Muscle of leg (tissue), 11 donors: ENCODE results near the gene GALNT15. TPM values are rescaled to one million over a fixed set of nuclear protein-coding genes. Genes with fewer than 3 reads are reported as not detected.
A peak's percentile ranks its signal among the peaks of the same experiment; 100 is the strongest.

ENCODE experiments used
- DNase-seq: peaks from one replicate; pipeline ENCODE4 v3.0.0; 2013
- H3K27ac ChIP-seq: one replicate; pipeline ENCODE4 v1.5.1; 2013; ENCODE audit warnings: mild to moderate bottlenecking, low read length, control low read depth
- H3K27me3 ChIP-seq: one replicate; pipeline ENCODE4 v1.6.1; 2013; ENCODE audit warnings: low read length; ENCODE audit not compliant: control insufficient read depth, insufficient read depth
- H3K36me3 ChIP-seq: one replicate; pipeline ENCODE4 v1.6.1; 2013; ENCODE audit warnings: low read length; ENCODE audit not compliant: control insufficient read depth, insufficient read depth
- H3K4me1 ChIP-seq: one replicate; pipeline ENCODE4 v1.6.1; 2013; ENCODE audit warnings: low read length; ENCODE audit not compliant: control insufficient read depth, insufficient read depth
- H3K4me3 ChIP-seq: one replicate; pipeline ENCODE4 v1.5.1; 2013; ENCODE audit warnings: low read length, control low read depth
- H3K9me3 ChIP-seq: replicated peaks from 2 replicates; pipeline ENCODE4 v1.6.1; 2013; ENCODE audit warnings: low read depth, low read length; ENCODE audit not compliant: control insufficient read depth
- WGBS: methylation state at CpG from one replicate; pipeline ENCODE4 v1.1.5; 2013; ENCODE audit warnings: missing lambda C conversion rate; ENCODE audit not compliant: insufficient coverage; 5-methylcytosine and 5-hydroxymethylcytosine counted together
- polyA plus RNA-seq, 8 donors: library from polyadenylated mRNA; unstranded; fragments of 120-200 nt; gene quantifications; one replicate each; pipeline versions ENCODE4 v1.2.1 to v1.2.3, GENCODE V29; 2013; ENCODE audit warnings: inconsistent platforms in 1 of 8, low replicate concordance in 1 of 8; ENCODE audit not compliant: insufficient read length in 8 of 8, insufficient read depth in 1 of 8
- total RNA-seq: library from RNA; stranded (reverse); fragments of 120-200 nt; gene quantifications from one replicate; pipeline ENCODE4 v1.2.4, GENCODE V29; 2013

GALNT15 gene
- total and polyA plus RNA-seq, 9 donors: 0.48 to 2.0 (median 1.0) TPM

GRCh38 chr3:16239780-16240179 lies 65.3 kb downstream of the GALNT15 start:
- H3K4me3 ChIP-seq: no peak overlapping the region
- no peak overlapping the region for H3K27ac ChIP-seq
- H3K4me1 ChIP-seq: peaks cover 5% of the 10 kb centered on the region
- WGBS: no CpG with 5 or more reads among the region's 4 CpGs
- H3K36me3 ChIP-seq: no peaks in the 10 kb centered on the region
- no peaks in the 10 kb centered on the region for H3K27me3 ChIP-seq
- no peaks in the 10 kb centered on the region for H3K9me3 ChIP-seq
- DNase-seq: peak; percentile 31

GRCh38 chr3:16240229-16241023 lies 65.9 kb downstream of the GALNT15 start:
- Histone ChIP-seq H3K27me3 (no peaks in the 10 kb centered on the region), H3K4me1 (peaks cover 5% of the 10 kb centered on the region), H3K9me3 (no peaks in the 10 kb centered on the region), H3K36me3 (no peaks in the 10 kb centered on the region), H3K4me3 (no peak overlapping the region), H3K27ac (no peak overlapping the region)
- WGBS: 90% methylated on average over 4 of the region's 6 CpGs
- DNase-seq: peak; percentile 24

GRCh38 chr3:16241225-16241624 lies 66.7 kb downstream of the GALNT15 start:
- no peak overlapping the region for H3K27ac ChIP-seq
- H3K4me1 ChIP-seq: peaks cover 5% of the 10 kb centered on the region
- H3K4me3 ChIP-seq: no peak overlapping the region
- WGBS: 100% methylated on average over 3 of the region's 5 CpGs
- no peak for DNase-seq
- H3K36me3 ChIP-seq: no peaks in the 10 kb centered on the region
- H3K27me3 ChIP-seq: no peaks in the 10 kb centered on the region
- H3K9me3 ChIP-seq: no peaks in the 10 kb centered on the region

GRCh38 chr3:16242177-16242576 lies 67.7 kb downstream of the GALNT15 start:
- no CpG with 5 or more reads among the region's 5 CpGs for WGBS
- no peak for DNase-seq
- no peak overlapping the region for H3K27ac ChIP-seq
- H3K4me3 ChIP-seq: no peak overlapping the region
- no peaks in the 10 kb centered on the region for H3K27me3 ChIP-seq
- H3K9me3 ChIP-seq: no peaks in the 10 kb centered on the region
- peaks cover 5% of the 10 kb centered on the region for H3K4me1 ChIP-seq
- H3K36me3 ChIP-seq: no peaks in the 10 kb centered on the region

GRCh38 chr3:16243706-16244490 lies 69.4 kb downstream of the GALNT15 start:
- no peak overlapping the region for H3K4me3 ChIP-seq
- H3K27ac ChIP-seq: no peak overlapping the region
- H3K27me3 ChIP-seq: no peaks in the 10 kb centered on the region
- peaks cover 10% of the 10 kb centered on the region for H3K4me1 ChIP-seq
- WGBS: 54% methylated on average over 8 of the region's 9 CpGs
- no peaks in the 10 kb centered on the region for H3K9me3 ChIP-seq
- DNase-seq: no peak
- no peaks in the 10 kb centered on the region for H3K36me3 ChIP-seq

GRCh38 chr3:16245609-16246008 lies 71.1 kb downstream of the GALNT15 start:
- Histone ChIP-seq H3K27ac (no peak overlapping the region), H3K4me1 (peaks cover 6% of the 10 kb centered on the region), H3K9me3 (no peaks in the 10 kb centered on the region), H3K27me3 (no peaks in the 10 kb centered on the region), H3K36me3 (no peaks in the 10 kb centered on the region), H3K4me3 (no peak overlapping the region)
- 71% methylated on average over 2 of the region's 3 CpGs for WGBS
- no peak for DNase-seq

GRCh38 chr3:16247282-16248061 lies 73.0 kb downstream of the GALNT15 start:
- Histone ChIP-seq H3K9me3 (no peaks in the 10 kb centered on the region), H3K36me3 (no peaks in the 10 kb centered on the region), H3K27me3 (no peaks in the 10 kb centered on the region), H3K27ac (no peak overlapping the region), H3K4me3 (no peak overlapping the region), H3K4me1 (peaks cover 6% of the 10 kb centered on the region)
- DNase-seq: peak; percentile 90
- 27% methylated on average over 14 of the region's 17 CpGs for WGBS

GRCh38 chr3:16248556-16248955 lies 74.1 kb downstream of the GALNT15 start:
- Histone ChIP-seq H3K9me3 (no peaks in the 10 kb centered on the region), H3K27me3 (no peaks in the 10 kb centered on the region), H3K36me3 (no peaks in the 10 kb centered on the region), H3K4me3 (no peak overlapping the region), H3K4me1 (peaks cover 6% of the 10 kb centered on the region), H3K27ac (no peak overlapping the region)
- DNase-seq: no peak
- 61% methylated on average over 4 of the region's 5 CpGs for WGBS

- H3K4me3 ChIP-seq: no peak overlapping the region
- 10% methylated on average over 3 of the region's 3 CpGs for WGBS
These were observed 74.9 kb downstream of the GALNT15 start for GRCh38 chr3:16249336-16249735.

GRCh38 chr3:16249886-16250285 lies 75.4 kb downstream of the GALNT15 start:
- no peaks in the 10 kb centered on the region for H3K27me3 ChIP-seq
- no peak for DNase-seq
- WGBS: no CpG with 5 or more reads among the region's 3 CpGs

More at GRCh38 chr3:16249336-16249735, 74.9 kb downstream of the GALNT15 start:
- Histone ChIP-seq H3K27me3 (no peaks in the 10 kb centered on the region), H3K9me3 (no peaks in the 10 kb centered on the region), H3K4me1 (peaks cover 6% of the 10 kb centered on the region), H3K36me3 (no peaks in the 10 kb centered on the region), H3K27ac (no peak overlapping the region)
- DNase-seq: no peak

More at GRCh38 chr3:16249886-16250285, 75.4 kb downstream of the GALNT15 start:
- no peaks in the 10 kb centered on the region for H3K9me3 ChIP-seq
- H3K36me3 ChIP-seq: no peaks in the 10 kb centered on the region
- no peak overlapping the region for H3K27ac ChIP-seq
- peaks cover 6% of the 10 kb centered on the region for H3K4me1 ChIP-seq
- no peak overlapping the region for H3K4me3 ChIP-seq
